HG02642 (cell line): ENCODE data around the gene ZBP1.

Experiments
- ATAC-seq: cut with Tn5 transposase; IDR thresholded peaks from one replicate; pipeline ENCODE4 v1.9.1; 2021; ENCODE audit warnings: mild to moderate bottlenecking; ENCODE audit not compliant: unreplicated experiment, poor library complexity

ZBP1 gene

DNA sequence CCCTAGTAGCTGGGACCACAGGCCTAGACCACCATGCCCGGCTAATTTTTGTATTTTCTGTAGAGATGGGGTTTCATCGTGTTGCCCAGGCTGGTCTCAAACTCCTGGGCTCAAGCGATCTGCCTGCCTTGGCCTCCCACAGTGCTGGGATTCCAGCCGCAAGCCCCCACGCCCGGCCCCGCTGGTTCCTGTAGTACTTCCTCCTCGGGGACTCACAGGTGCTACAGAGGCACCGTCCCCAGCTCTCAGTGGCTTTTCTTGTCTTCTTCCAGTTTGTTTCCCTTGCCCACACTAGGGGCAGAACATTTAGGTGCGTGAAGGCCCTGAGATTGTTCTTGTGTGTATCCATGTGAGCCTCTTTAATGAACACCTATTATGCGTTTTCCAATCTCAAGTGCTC, 773 bp upstream of the ZBP1 start:
- ATAC-seq: no peak

DNA sequence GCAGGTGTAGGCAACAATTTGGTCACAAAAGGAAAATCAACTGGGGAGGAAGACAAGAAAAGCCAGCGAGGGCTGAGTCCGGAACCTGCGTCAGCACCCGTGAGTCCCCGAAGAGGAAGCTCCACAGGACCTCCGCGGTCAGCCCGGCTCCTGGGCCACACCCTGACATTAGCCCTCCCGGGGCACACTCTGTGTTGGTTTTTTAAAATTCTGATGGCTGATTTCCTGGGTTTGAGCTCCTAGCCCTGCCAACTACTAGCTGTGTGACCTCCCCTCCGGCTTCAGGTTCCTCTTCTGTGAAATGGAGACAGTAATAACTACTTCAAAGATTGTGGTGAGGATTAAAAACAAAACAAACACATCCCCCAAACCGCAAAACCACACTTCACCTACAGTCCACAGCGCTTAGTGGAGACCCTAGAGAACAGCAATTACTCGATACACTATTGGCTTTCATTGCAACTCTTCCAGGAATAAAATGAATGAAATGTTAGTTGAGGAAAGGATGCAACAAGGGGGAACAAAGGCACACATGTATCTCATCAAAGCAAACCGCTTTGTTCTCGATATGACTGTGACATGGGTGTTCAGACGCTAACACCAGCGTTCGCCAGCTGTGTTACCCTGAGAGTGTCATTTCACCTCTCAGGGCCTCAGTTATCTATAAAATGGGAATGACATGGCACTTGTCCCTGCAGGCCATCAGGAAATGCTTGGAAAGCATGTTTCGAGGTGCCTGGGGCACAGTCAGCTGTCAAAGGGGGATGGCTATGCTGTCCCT, 985 bp downstream of the ZBP1 start:
- ATAC-seq: peak; percentile 58

DNA sequence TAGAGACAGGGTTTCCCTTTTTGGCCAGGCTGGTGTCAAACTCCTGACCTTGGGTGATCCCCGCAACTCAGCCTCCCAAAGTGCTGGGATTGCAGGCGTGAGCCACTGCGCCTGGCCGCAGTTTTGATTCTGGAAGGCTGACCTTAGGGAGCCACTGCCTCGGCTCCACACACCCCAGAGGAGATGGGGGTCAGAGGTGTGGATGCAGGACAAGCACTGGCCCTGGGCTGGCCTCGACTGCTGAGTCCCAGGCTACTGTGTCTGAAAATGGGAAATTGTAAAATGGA, 1.5 kb downstream of the ZBP1 start:
- peak; percentile 2 for ATAC-seq

DNA sequence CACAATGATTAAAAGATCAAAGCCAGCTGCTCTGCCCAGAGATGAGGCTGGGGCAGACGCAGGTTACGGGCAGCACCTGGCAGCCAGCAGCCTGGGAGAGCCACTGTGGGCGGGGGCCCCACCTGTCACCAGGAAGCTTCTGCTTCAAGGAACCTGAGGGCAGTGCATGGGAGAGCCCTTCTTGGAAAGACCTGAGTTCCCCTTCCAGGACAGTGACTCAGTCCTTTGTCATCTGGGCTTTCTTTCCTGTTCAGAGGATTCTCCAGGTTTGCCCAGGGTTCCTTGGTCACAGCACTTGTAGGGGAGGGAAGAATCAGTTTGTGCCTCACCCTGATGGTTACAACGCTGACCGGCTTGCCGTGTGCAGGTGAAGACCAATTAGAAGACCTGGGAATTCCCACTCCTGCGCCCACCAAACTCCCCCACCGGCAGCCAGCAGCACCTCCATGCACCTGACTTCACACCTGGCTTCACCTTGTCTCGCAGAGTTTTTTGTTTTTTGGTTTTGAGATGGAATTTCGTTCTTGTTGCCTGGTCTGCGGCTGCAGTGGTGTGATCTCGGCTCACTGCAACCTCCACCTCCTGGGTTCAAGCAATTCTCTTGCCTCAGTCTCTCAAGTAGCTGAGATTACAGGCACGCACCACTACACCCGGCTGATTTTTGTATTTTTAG, 2.0 kb downstream of the ZBP1 start:
- no peak for ATAC-seq

DNA sequence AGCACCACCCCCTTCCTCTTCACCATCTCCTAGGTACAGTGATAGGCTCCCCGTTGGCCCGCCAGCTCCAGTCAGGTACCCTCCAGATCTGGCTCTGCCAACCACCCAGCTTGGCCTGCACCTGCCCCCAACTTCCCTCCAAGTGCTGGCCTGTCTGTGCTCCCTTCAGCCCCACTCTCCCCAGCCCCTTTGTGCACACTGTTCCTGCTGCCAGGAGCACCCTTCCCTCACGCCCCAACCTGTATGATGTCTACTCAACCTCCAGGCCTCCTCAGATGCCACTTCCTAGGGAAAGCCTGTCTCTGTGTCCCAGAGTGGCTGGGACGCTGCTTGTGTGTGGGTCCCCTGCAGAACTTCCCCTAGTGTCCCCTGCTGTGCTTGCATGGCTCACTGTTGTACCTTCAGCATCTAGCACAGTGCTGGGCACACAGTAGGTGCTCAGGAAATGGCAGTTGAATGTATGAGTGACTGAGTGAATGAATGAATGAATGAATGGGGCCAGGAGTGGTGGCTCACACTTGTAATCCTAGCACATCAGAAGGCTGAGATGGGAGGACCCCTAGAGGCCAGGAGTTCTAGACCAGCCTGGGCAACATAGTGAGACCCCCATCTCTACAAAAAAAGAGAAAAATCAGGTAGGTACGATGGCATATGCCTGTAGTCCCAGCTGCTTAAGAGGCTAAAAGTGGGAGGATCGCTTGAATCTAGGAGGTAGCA, 3.0 kb downstream of the ZBP1 start:
- ATAC-seq: no peak

DNA sequence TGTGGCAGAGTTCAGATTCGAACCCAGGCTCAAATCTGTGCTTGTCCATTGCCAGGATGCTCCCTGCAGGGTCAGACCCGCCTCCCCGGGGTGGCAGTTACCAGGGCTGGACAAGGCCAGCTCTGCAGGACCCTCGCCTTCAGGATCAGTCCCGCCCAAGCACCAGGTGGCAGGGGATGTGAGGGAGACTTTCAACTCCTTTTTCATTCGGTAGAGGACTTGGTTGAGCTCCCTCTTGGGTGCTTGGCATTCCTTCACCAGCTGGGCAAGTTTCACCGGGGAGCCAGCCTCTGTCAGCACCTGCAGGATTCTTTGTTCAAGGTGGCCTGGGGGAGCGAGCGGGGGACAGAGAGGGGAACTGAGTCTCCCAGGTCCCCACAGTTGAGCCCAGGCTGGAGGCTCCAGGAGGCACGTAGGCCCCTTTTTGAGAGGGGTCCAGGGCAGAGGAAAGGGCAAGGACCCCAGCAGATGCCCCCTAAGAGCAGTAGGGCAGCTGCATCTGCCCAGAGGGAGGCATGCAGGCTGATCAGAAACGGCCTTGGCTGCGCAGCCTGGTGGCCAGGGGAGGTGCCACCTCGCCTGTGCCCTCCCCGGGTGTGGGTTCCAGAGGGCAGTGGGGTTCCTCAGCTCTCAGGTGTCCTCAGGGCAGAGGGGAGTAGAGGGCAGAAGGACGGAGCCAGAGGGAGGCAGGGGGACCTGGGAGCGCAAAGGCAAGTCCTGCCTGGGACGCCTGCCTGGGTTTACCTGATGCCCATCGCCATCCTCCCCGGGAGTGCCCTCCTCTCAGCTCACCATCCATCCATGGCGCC, 3.9 kb downstream of the ZBP1 start:
- no peak for ATAC-seq

DNA sequence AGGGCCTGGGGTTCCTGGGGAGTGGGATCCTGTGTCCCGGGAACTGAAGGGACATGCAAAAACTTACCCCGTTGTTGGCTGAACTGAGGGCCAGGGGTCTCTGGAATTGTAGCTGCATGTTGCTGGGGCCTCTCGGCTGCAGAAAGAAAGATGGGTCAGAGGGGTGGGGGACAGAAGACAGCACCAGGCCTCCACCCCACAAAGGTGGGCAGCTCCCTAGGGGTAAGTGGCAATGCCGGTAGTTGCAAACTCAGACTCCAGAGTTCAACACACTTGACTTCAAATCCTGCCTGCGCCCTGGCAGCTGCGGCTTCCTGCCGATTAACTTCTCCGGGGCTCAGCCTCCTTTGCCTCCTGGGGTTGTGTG, 4.8 kb downstream of the ZBP1 start:
- no peak for ATAC-seq

DNA sequence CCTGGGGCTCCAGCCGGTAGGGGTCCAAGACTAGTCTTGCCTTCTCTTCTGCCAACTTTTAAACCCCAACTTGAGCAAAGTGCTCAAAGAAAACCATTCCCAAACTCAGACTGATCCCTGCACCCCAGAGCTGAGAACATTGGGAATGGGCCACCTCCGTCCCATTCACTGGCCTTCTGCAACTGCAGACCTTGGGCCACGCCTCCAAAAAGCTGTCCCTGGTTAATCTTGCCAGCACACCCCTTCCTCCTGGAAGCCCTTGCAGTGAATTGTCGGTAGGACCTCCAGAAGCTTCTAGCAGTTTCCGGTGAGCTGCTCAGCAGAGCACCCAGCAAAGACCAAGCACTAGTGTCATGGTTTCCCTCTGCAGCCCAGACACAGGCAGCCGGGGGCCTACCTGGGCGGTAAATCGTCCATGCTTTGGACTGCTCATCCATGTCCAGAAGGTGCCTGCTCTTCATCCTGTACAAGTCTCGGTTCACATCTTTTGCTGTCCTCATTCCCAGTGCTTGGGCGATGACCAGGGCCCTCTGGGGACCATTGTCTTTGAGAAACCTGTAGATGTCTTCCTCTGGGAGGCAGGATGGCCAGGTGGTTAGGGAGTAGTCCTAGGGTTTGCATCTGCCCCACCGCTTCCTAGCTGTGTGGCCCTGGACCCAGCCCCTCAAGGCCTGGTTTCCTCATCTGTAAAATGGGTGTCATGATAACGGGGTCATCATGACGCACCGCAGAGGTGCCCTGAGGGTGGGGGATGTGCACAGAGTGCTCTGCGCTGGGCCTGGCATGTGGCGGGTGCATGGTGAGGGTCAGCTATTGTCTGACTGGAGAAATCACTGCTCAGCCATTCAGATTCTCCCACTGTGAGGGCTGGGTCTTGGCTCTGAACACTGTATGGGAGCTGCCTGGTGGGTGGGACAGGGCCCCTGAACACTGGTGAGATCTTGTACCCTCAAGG, 5.5 kb downstream of the ZBP1 start:
- ATAC-seq: no peak

DNA sequence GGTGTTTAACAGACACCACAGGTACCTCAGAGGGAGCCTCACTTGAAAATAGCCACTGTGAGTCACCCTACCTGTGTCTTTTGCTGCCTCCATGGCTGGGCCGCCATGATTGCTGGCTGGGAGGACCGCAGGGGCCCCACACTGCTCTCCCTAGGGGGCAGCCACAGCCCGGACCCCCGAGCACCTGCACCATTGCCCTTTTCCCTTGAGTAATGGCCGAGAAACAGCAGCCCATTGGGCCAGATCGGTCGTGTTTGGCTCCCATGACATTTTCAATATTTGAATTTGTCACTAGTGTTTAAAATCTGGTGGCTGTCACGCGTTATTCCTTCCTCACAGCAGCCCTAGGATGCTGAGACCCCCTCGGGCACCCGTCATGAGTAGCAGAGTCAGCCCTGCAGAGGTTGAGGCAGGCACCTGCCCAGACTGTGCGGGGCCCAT, 6.7 kb downstream of the ZBP1 start:
- no peak for ATAC-seq

DNA sequence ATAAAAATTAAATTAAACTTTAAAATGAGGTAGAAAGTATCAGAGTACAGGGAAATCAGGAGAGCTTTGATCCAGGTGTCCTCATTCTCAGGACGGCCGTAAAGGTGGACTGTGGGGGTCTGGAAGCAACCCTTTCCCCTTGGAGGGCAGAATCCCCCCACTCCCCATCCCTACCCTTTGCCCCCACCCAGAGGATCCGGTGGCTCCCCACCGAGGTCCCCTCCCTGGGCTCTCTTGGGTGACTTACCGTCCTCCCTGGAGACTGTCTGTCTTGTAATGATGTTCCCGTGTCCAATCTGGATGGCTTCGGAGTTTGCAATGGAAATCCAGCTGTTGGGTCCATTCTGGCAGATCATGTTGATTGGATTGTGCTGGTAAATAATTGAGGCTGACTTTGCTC, 7.3 kb downstream of the ZBP1 start:
- no peak for ATAC-seq

DNA sequence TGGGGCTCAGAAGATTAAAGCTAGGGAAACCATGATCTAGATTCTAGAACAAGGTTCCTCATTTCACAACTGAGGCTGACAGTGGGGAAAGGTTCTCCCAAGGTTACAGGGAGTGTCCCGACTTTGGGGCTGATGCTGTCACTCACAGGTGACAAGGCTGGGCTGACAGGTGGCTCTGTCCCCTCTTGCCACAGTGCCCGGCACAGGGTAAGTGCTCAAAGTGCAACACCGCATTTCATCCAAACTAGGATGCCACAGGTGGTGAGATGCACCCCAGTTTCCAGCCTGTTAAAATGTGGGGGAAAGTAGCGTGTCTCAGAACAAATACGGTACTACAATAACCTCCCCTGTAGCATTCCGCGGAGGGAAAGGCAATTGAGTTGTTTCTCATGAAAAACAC, 7.8 kb downstream of the ZBP1 start:
- no peak for ATAC-seq

DNA sequence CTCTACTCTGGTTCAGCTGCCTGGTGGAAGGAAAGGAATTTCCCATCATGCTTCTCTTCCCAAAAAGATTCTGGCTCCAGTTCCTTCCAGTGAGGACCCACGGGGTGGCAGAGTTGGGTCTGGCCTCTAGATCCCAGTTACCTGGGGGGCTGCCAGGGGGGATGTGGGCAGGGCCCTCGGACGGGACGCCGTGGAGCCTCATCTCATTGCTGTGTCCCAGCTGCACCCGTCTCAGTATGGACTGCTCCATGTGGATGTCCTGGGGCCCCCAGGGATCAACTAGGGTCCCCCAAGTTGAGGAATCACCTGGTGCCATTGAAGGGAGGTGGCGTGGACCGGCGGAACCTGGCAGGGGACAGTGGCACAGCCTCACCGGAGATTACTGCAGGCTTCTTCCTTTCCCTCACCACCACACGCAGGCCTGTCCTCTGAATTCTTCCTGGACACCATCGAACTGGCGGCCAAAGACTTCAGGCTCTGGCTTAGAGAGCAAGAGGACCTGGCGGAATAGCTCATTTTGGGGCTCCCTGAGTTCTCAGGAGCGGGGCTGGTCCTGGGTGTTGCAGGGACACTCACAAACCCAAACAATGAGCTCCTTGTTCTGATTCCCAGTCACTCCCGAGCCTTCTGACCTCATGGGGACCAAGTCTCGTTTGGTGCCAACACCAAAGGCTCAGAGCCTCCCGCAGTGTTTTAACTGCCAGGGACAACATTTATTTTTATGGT, 8.5 kb downstream of the ZBP1 start:
- ATAC-seq: no peak

DNA sequence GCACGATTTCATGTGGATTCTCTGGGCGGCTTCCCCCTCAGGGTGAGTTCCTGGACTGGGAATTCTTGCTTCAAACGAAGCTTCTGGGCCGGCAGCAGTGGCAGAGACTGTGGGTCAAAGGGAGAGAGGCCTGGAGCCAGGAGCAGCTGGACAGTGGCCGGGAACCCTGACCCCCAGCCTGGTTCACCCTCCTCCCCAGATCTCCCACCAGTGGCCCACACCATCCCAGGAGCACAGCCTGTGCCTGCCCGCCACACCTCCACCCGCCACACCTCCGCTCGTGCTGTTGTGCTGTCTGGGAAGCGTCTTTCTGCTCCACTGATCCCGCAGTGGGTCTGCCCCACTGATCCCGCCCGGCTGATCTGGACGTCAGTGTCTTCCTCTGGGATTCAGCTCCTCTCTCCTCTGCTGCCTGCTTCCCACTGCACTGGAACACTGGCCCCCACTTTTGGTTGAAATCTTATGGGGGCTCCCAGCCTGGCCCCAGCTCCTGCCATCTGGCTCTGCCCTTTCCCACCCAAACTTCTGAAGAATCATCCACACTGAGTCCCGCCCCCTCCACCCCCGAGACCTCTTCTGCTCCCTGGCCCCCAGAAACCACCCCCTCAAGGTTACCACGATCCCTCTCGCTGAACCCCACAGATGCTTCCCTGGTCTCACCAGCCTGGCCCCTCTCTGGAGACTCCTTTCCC, 9.8 kb downstream of the ZBP1 start:
- ATAC-seq: no peak

DNA sequence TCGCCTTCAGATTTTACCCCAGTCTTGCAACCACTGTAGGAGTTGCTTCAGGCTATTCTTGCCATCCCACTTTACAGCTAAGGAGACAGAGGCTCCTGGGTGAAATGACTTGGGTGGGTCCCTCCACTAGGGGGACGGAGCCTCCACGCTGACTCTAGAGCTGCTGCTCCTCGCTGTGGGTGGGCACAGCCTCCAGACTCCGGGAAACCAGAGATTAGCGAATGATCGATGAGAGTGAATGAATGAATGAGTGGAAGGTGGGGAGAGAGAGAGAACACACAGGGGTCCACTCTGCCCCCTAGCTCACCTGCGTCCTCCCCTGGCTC, 10.4 kb downstream of the ZBP1 start:
- no peak for ATAC-seq

DNA sequence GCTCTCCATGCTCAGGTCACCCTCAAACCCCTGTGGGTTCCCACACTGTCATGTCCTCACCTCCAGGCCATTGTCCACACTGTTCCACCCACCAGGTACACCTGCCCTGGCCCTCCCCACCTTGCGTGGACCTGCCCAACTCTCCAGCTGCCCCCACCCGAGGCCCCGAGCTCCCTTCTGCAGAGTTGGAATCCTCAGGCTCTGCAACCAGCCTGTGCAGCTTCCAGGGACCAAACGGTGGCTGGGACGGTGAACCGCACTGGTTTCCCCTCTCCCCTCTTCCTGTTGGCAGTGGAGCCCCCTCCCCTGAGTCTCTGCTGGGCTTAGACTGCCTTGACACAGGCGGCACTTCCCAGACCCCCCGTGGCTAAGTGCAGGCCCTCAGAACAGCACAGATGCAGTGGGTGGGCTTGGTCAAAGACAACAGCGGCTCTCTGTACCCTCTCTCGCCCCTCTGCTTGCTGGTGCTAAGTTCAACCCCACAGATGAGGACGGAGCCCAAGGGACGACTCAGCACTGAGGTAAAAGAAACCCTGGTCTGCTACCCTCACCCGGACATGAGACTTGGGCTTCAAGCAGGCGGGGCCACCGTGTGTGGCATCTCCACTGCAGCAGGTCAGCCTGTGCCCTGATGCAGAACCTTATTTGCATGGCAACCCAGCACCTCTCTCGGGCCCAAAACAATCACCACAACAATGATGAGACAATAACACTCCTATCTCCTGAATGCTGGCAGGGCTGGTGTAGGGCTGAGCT, 11.0 kb downstream of the ZBP1 start:
- ATAC-seq: no peak

DNA sequence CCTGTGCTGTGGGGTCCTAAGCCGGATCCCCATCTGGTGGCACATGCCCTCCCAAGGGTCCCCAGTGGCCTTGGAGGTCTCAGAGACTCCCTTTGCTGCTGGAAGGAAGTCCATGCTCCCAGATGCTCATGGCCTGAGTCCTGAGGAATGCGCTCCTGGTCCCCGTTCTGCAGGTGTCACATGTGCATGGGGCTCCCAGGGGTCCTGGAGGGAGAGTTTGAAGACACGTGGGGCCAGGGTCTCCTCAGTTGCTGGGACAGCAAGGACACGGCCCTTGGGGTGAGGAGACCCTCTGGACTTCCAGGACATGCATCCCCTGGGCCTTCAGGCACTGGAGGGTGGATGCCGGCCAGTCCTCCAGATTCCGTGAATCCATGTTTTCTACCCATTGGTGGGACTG, 11.7 kb downstream of the ZBP1 start:
- no peak for ATAC-seq

DNA sequence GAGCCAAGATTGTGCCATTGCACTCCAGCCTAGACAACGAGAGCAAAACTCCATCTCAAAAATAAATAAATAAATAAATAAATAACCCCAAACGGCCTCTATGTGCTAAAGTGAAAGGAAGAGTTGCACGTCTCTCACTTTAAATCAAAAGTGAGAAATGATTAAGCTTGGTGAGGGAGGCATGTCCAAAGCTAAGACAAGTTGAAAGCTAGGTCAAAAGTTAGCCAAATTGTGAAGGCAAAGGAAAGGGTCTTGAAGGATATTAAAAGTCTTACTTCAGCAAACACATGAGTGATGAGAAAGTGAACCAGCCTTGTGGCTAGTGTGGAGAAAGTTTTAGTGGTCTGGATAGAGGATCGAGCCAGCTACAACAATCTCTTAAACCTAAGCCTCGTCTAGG, 14.3 kb downstream of the ZBP1 start:
- ATAC-seq: no peak

DNA sequence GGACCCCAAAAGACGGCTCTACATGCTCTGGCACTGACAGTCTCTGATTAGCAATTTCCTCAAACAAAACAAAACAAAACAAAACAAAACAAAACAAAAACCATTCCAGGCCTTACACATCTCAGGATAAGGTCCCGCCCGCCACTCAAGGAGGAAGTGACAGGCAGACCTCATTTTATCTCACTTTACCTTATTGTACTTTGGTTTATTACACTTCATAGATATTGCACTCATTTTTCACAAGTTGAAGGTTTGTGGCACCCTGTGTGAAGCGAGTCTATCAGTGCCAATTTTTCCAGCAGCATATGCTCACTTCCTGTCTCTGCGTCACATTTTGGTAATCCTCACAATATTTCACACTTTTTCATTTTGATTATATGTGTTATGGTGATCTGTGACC, 15.2 kb downstream of the ZBP1 start:
- ATAC-seq: no peak
